SK-N-SH (cell line): ENCODE data around the gene SGMS2.

ENCODE experiments used
- TF ChIP-seq, protein P1 (sequence below): fragments of 200-600 bp; sonication (generic); IDR thresholded peaks from 2 replicates; pipeline ENCODE4 v1.6.1; 2017; ENCODE audit warnings: antibody characterized with exemption, mild to moderate bottlenecking, moderate library complexity
- TF ChIP-seq, protein P2 (sequence below): IDR thresholded peaks from 2 replicates; pipeline ENCODE4 v1.4.0; 2012; ENCODE audit warnings: low read depth
- TF ChIP-seq, protein P3 (sequence below): IDR thresholded peaks from 2 replicates; pipeline ENCODE4 v1.6.1; 2012; ENCODE audit warnings: mild to moderate bottlenecking, low read depth, low read length, moderate library complexity

DNA sequence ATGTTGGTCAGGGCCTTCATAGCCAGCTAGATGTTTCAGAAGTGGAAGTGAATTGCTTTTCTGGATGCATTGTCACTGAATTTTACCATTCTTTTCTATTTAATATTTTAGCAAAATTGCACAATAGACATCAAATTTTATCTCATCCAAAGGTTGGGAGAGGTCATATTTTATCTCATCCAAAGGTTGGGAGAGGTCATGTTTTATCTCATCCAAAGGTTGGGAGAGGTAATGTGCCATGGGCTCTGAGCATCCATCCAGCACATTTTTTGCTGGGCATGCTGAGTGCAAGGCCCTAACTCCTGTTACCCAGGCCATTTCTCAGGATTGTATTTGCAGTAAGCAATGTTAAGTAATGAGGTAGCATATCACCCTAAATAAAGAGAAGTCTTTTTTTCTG lies 91.9 kb downstream of the SGMS2 start:
- TF ChIP-seq, protein P1, sequence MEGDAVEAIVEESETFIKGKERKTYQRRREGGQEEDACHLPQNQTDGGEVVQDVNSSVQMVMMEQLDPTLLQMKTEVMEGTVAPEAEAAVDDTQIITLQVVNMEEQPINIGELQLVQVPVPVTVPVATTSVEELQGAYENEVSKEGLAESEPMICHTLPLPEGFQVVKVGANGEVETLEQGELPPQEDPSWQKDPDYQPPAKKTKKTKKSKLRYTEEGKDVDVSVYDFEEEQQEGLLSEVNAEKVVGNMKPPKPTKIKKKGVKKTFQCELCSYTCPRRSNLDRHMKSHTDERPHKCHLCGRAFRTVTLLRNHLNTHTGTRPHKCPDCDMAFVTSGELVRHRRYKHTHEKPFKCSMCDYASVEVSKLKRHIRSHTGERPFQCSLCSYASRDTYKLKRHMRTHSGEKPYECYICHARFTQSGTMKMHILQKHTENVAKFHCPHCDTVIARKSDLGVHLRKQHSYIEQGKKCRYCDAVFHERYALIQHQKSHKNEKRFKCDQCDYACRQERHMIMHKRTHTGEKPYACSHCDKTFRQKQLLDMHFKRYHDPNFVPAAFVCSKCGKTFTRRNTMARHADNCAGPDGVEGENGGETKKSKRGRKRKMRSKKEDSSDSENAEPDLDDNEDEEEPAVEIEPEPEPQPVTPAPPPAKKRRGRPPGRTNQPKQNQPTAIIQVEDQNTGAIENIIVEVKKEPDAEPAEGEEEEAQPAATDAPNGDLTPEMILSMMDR, result no peak
- TF ChIP-seq, protein P2, sequence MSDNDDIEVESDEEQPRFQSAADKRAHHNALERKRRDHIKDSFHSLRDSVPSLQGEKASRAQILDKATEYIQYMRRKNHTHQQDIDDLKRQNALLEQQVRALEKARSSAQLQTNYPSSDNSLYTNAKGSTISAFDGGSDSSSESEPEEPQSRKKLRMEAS, result no peak
- TF ChIP-seq, protein P3, sequence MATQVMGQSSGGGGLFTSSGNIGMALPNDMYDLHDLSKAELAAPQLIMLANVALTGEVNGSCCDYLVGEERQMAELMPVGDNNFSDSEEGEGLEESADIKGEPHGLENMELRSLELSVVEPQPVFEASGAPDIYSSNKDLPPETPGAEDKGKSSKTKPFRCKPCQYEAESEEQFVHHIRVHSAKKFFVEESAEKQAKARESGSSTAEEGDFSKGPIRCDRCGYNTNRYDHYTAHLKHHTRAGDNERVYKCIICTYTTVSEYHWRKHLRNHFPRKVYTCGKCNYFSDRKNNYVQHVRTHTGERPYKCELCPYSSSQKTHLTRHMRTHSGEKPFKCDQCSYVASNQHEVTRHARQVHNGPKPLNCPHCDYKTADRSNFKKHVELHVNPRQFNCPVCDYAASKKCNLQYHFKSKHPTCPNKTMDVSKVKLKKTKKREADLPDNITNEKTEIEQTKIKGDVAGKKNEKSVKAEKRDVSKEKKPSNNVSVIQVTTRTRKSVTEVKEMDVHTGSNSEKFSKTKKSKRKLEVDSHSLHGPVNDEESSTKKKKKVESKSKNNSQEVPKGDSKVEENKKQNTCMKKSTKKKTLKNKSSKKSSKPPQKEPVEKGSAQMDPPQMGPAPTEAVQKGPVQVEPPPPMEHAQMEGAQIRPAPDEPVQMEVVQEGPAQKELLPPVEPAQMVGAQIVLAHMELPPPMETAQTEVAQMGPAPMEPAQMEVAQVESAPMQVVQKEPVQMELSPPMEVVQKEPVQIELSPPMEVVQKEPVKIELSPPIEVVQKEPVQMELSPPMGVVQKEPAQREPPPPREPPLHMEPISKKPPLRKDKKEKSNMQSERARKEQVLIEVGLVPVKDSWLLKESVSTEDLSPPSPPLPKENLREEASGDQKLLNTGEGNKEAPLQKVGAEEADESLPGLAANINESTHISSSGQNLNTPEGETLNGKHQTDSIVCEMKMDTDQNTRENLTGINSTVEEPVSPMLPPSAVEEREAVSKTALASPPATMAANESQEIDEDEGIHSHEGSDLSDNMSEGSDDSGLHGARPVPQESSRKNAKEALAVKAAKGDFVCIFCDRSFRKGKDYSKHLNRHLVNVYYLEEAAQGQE, result no peak
